Stimulated activated naive B cell treated with anti-CD40 and anti-IgM and Interleukin-4, amounts not matched to agents 10 μg/mL and 1 μg/mL and 100 μg/mL, for 72 hours (primary cell): ENCODE measurements around the gene PARL.
"Not testable (repeated sequence)": the region's sequence is repeated elsewhere in the genome, so short reads cannot be mapped to it uniquely, and the experiment has no call there.

Source experiments
- ATAC-seq, 2 donors: fragments of 150-1000 bp; cut with Tn5 transposase; replicated peaks; 2 replicates each; pipeline ENCODE4 v1.10.0; 2021; ENCODE audit warnings: moderate library complexity in 1 of 2
- DNase-seq: peaks from one replicate; pipeline ENCODE4 v3.0.0; 2021
- H3K27ac Mint-ChIP-seq: one replicate; pipeline ENCODE4 v1.8.0; 2022; ENCODE audit warnings: mild to moderate bottlenecking, mixed read lengths
- H3K27me3 Mint-ChIP-seq, 2 donors: one replicate each; pipeline ENCODE4 v1.8.0; 2022; ENCODE audit warnings: mixed read lengths in 2 of 2
- H3K36me3 Mint-ChIP-seq, 2 donors: one replicate each; pipeline ENCODE4 v1.8.0; 2022; ENCODE audit warnings: mixed read lengths in 2 of 2, mild to moderate bottlenecking in 1 of 2
- H3K4me1 Mint-ChIP-seq, 2 donors: one replicate each; pipeline ENCODE4 v1.8.0; 2022; ENCODE audit warnings: mixed read lengths in 2 of 2, mild to moderate bottlenecking in 1 of 2
- H3K4me3 Mint-ChIP-seq, 2 donors: one replicate each; pipeline ENCODE4 v1.8.0; 2022; ENCODE audit warnings: mild to moderate bottlenecking in 2 of 2, mixed read lengths in 2 of 2, moderate library complexity in 1 of 2
- H3K9me3 Mint-ChIP-seq, 2 donors: one replicate each; pipeline ENCODE4 v1.8.0; 2022; ENCODE audit warnings: mixed read lengths in 2 of 2, mild to moderate bottlenecking in 1 of 2

PARL gene

GRCh38 chr3:183792976-183793375, 91.7 kb downstream of the PARL start:
- ATAC-seq (no peak), DNase-seq (no peak)
- Mint-ChIP-seq H3K27me3 (no peaks in the 10 kb centered on the region), H3K27ac (no peak overlapping the region), H3K36me3 (peaks cover 47 to 54% of the 10 kb centered on the region in 2 donors), H3K4me1 (no peaks in the 10 kb centered on the region), H3K4me3 (no peak overlapping the region), H3K9me3 (no peaks in the 10 kb centered on the region)

GRCh38 chr3:183790700-183791099, 94.0 kb downstream of the PARL start:
- DNase-seq (no peak), ATAC-seq (no peak)
- no peak overlapping the region for H3K4me3 Mint-ChIP-seq
- H3K27ac Mint-ChIP-seq: no peak overlapping the region
- no peaks in the 10 kb centered on the region for H3K9me3 Mint-ChIP-seq
- peaks cover 50 to 58% of the 10 kb centered on the region in 2 donors for H3K36me3 Mint-ChIP-seq
- no peaks in the 10 kb centered on the region for H3K27me3 Mint-ChIP-seq
- H3K4me1 Mint-ChIP-seq: no peaks in the 10 kb centered on the region

GRCh38 chr3:183789826-183790225, 94.9 kb downstream of the PARL start:
- DNase-seq (no peak), ATAC-seq (no peak)
- Mint-ChIP-seq H3K4me3 (no peak overlapping the region), H3K27ac (no peak overlapping the region), H3K4me1 (no peaks in the 10 kb centered on the region), H3K36me3 (peaks cover 52 to 61% of the 10 kb centered on the region in 2 donors), H3K27me3 (no peaks in the 10 kb centered on the region), H3K9me3 (no peaks in the 10 kb centered on the region)

- H3K4me3 Mint-ChIP-seq, H3K9me3 Mint-ChIP-seq, ATAC-seq, H3K27ac Mint-ChIP-seq, H3K4me1 Mint-ChIP-seq, H3K27me3 Mint-ChIP-seq, DNase-seq: not testable (repeated sequence)
- peaks cover 52 to 69% of the 10 kb centered on the region in 2 donors for H3K36me3 Mint-ChIP-seq
Measured at GRCh38 chr3:183784503-183784902, 100.2 kb downstream of the PARL start.

GRCh38 chr3:183782576-183783276, 102.0 kb downstream of the PARL start:
- ATAC-seq: no peak
- no peak overlapping the region for H3K4me3 Mint-ChIP-seq
- H3K27ac Mint-ChIP-seq: no peak overlapping the region
- H3K27me3 Mint-ChIP-seq: no peaks in the 10 kb centered on the region
- DNase-seq: no peak
- no peaks in the 10 kb centered on the region for H3K9me3 Mint-ChIP-seq
- no peaks in the 10 kb centered on the region for H3K4me1 Mint-ChIP-seq
- H3K36me3 Mint-ChIP-seq: peaks cover 50 to 67% of the 10 kb centered on the region in 2 donors

- Mint-ChIP-seq H3K36me3 (peaks cover 48 to 61% of the 10 kb centered on the region in 2 donors), H3K4me1 (no peaks in the 10 kb centered on the region), H3K27me3 (no peaks in the 10 kb centered on the region), H3K27ac (no peak overlapping the region), H3K9me3 (no peaks in the 10 kb centered on the region), H3K4me3 (no peak overlapping the region)
- ATAC-seq (no peak), DNase-seq (no peak)
Measured at GRCh38 chr3:183781246-183781645, 103.4 kb downstream of the PARL start.

GRCh38 chr3:183779896-183780465, 104.7 kb downstream of the PARL start:
- DNase-seq (no peak), ATAC-seq (no peak)
- H3K27ac Mint-ChIP-seq: no peak overlapping the region
- H3K9me3 Mint-ChIP-seq: no peaks in the 10 kb centered on the region
- no peak overlapping the region for H3K4me3 Mint-ChIP-seq
- H3K27me3 Mint-ChIP-seq: no peaks in the 10 kb centered on the region
- peaks cover 46 to 60% of the 10 kb centered on the region in 2 donors for H3K36me3 Mint-ChIP-seq
- no peaks in the 10 kb centered on the region for H3K4me1 Mint-ChIP-seq
